ENCODE results near the gene KYAT1. TPM values are rescaled to one million over a fixed set of nuclear protein-coding genes. Genes with fewer than 3 reads are reported as not detected.

The KYAT1 gene
- polyA plus RNA-seq, 1 donor: 6.5 TPM

Other genes with a start within 250 kb of the KYAT1 start
- gene DYNC2I2, start 225.1 kb downstream of the KYAT1 start, polyA plus RNA-seq: 39.8 TPM
- gene SET, start 192.7 kb downstream of the KYAT1 start, polyA plus RNA-seq: 339 TPM
- gene PKN3, start 179.4 kb downstream of the KYAT1 start, polyA plus RNA-seq: 5.5 TPM
- gene ZDHHC12, start 157.8 kb downstream of the KYAT1 start, polyA plus RNA-seq: 35.8 TPM
- 36.7 TPM for gene ZER1, start 110.0 kb downstream of the KYAT1 start, polyA plus RNA-seq
- gene TBC1D13, start 94.7 kb downstream of the KYAT1 start, polyA plus RNA-seq: 31.7 TPM
- 14.4 TPM for gene ENDOG, start 63.5 kb downstream of the KYAT1 start, polyA plus RNA-seq
- 36.2 TPM for gene SPOUT1, start 52.2 kb downstream of the KYAT1 start, polyA plus RNA-seq
- gene LRRC8A, start 183 bp upstream of the KYAT1 start, polyA plus RNA-seq: 18.5 TPM
- 19.0 TPM for gene PHYHD1, start 39.0 kb upstream of the KYAT1 start, polyA plus RNA-seq
- 14.8 TPM for gene DOLK, start 65.7 kb upstream of the KYAT1 start, polyA plus RNA-seq
- gene NUP188, start 65.7 kb upstream of the KYAT1 start, polyA plus RNA-seq: 35.3 TPM
- gene SH3GLB2, start 146.4 kb upstream of the KYAT1 start, polyA plus RNA-seq: 81.7 TPM
- gene MIGA2, start 154.7 kb upstream of the KYAT1 start, polyA plus RNA-seq: 25.3 TPM
- 25.3 TPM for gene DOLPP1, start 199.2 kb upstream of the KYAT1 start, polyA plus RNA-seq
- gene CRAT, start 228.8 kb upstream of the KYAT1 start, polyA plus RNA-seq: 84.3 TPM
- 70.1 TPM for gene PTPA, start 229.5 kb upstream of the KYAT1 start, polyA plus RNA-seq